ENCODE measurements around the gene NRXN3. TPM values are rescaled to one million over a fixed set of nuclear protein-coding genes. Genes with fewer than 3 reads are reported as not detected.

NRXN3 gene
- polyA plus RNA-seq, 1 experiment = 7.0 TPM

DNA sequence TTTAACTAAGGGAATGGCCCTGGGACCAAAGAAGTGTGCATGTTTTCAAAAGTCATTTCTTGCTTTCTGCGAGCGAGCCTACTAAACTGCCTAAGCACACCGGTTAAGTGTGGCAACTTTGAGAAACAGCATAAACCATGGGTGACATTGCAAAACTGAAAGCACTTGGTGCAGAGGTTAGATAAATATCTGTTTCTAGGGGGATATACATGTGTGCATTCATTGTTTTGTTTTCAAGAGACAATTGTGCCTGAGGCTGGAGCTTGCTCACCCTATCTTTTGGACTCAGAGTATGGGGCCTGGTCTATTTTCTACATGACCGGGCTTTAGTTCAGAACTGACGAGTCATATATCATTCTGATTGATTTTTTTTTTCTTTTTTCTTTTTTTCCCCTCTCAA is 923.4 kb downstream of the NRXN3 start:
- Histone ChIP-seq H3K36me3 (ENCODE audit: control insufficient read depth, insufficient read depth, low read length) (no peaks in the 10 kb centered on the region), H3K27me3 (ENCODE audit: control insufficient read depth, insufficient read depth, low read length) (no peaks in the 10 kb centered on the region), H3K4me3 (ENCODE audit: low read depth, low read length) (no peak overlapping the region)
- TF ChIP-seq, protein P1, sequence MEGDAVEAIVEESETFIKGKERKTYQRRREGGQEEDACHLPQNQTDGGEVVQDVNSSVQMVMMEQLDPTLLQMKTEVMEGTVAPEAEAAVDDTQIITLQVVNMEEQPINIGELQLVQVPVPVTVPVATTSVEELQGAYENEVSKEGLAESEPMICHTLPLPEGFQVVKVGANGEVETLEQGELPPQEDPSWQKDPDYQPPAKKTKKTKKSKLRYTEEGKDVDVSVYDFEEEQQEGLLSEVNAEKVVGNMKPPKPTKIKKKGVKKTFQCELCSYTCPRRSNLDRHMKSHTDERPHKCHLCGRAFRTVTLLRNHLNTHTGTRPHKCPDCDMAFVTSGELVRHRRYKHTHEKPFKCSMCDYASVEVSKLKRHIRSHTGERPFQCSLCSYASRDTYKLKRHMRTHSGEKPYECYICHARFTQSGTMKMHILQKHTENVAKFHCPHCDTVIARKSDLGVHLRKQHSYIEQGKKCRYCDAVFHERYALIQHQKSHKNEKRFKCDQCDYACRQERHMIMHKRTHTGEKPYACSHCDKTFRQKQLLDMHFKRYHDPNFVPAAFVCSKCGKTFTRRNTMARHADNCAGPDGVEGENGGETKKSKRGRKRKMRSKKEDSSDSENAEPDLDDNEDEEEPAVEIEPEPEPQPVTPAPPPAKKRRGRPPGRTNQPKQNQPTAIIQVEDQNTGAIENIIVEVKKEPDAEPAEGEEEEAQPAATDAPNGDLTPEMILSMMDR (IDR thresholded peaks at IDR 0.05; ENCODE audit: insufficient read depth, low read depth, low read length) = no peak
- ChIA-PET CTCF (no interaction called here), POLR2A (no interaction called here)
- no peak for DNase-seq (ENCODE audit: low read depth)

DNA sequence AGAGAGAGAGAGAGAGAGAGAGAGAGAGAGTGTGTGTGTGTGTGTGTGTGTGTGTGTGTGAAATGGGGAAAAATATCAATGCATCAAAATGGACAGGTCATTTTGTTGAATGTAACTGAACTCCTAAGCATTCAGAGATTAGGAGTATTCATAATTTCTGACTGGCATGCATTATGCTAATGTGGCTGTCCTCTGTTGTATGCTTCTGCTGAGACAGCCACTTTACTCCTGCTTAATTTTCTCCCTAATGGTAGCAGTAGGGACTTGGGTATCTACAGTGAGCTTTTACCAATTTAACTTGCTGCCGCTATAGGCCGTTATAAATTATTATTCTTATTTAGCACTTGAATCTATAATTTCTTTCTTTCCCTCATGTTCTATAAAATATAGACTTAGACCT is 924.8 kb downstream of the NRXN3 start:
- H3K4me3 ChIP-seq (ENCODE audit: low read depth, low read length) = no peak overlapping the region
- ChIA-PET POLR2A (no interaction called here), CTCF (no interaction called here)
- TF ChIP-seq, protein P1 (IDR thresholded peaks at IDR 0.05; ENCODE audit: insufficient read depth, low read depth, low read length) = no peak
- no peaks in the 10 kb centered on the region for H3K27me3 ChIP-seq (ENCODE audit: control insufficient read depth, insufficient read depth, low read length)
- H3K36me3 ChIP-seq (ENCODE audit: control insufficient read depth, insufficient read depth, low read length) = no peaks in the 10 kb centered on the region
- no peak for DNase-seq (ENCODE audit: low read depth)

DNA sequence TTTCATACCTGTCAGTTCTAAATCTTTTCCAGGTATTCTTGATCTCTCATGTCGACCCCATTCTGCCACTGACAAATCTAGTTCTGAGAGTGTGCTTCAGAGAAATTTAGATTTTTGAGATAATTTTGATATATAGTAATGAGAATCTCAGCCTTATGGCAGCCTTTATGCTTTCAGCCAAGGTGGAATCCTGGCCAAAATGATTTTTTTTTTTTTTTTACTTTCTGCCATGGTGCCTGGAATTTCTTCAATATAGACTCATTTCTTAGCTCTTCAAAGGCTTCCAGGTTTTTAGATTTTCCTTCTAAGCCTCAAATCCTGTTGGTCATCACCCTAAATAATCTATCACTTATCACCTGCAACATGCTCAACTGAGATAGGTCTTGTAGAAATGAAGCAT is 926.6 kb downstream of the NRXN3 start:
- POLR2A ChIA-PET = no interaction called here

DNA sequence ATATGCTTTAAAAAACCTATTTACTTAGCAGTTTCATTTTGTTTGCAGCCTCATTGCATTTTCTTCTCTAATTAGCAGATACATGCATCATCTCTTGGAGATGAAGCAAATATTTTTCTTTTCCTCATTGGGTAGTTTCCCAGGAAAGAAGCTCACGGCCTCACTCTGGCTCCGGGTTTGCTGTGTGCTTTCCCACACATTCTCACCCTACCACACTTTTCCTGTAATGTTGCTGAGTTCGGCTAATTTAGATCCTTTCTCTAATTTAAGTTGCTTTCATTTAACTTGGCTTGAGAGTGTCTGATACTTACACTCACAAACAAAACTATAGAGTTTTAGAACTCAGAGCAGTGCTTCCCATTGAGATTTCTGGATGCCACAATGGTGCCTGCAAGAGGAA is 928.2 kb downstream of the NRXN3 start:
- no peak for DNase-seq (ENCODE audit: low read depth)
- Histone ChIP-seq H3K36me3 (ENCODE audit: control insufficient read depth, insufficient read depth, low read length) (no peaks in the 10 kb centered on the region), H3K4me3 (ENCODE audit: low read depth, low read length) (no peak overlapping the region), H3K27me3 (ENCODE audit: control insufficient read depth, insufficient read depth, low read length) (no peaks in the 10 kb centered on the region)
- CTCF ChIA-PET = interaction anchor here (0.8 kb wide), 1 partner anchor 335 kb away, joined by 3 read pairs; no protein-coding TSS in a partner anchor
- TF ChIP-seq, protein P1 (IDR thresholded peaks at IDR 0.05; ENCODE audit: insufficient read depth, low read depth, low read length) = no peak
- POLR2A ChIA-PET = no interaction called here

More for the DNA sequence above, 926.6 kb downstream of the NRXN3 start:
- TF ChIP-seq, protein P1 (IDR thresholded peaks at IDR 0.05; ENCODE audit: insufficient read depth, low read depth, low read length) = no peak
- CTCF ChIA-PET = no interaction called here
- no peak for DNase-seq (ENCODE audit: low read depth)
- no peaks in the 10 kb centered on the region for H3K36me3 ChIP-seq (ENCODE audit: control insufficient read depth, insufficient read depth, low read length)
- no peaks in the 10 kb centered on the region for H3K27me3 ChIP-seq (ENCODE audit: control insufficient read depth, insufficient read depth, low read length)
- no peak overlapping the region for H3K4me3 ChIP-seq (ENCODE audit: low read depth, low read length)

DNA sequence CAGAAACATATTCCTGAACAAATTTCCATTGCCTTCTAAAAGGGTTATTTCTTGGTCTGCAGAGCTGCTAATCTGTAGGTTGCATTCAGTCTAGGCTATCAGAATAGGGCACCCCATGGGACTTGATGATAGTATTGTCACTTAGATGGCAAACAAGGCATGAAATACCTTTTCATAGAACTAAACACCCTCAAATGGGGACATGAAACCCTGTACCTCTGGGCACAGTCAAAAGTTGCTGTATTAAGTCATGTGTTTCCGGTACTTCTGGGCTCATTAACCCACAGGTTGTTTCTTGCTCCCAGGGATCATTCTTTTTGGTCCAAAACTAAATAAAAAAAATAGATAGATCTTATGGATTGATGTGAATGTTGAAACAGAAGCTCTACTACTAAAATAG is 930.4 kb downstream of the NRXN3 start:
- CTCF ChIA-PET = no interaction called here

More for the DNA sequence above, 930.4 kb downstream of the NRXN3 start:
- Histone ChIP-seq H3K27me3 (ENCODE audit: control insufficient read depth, insufficient read depth, low read length) (no peaks in the 10 kb centered on the region), H3K4me3 (ENCODE audit: low read depth, low read length) (no peak overlapping the region), H3K36me3 (ENCODE audit: control insufficient read depth, insufficient read depth, low read length) (no peaks in the 10 kb centered on the region)
- TF ChIP-seq, protein P1 (IDR thresholded peaks at IDR 0.05; ENCODE audit: insufficient read depth, low read depth, low read length) = no peak
- POLR2A ChIA-PET = no interaction called here
- no peak for DNase-seq (ENCODE audit: low read depth)

Measured in BJ (cell line).